HT-29 (cell line): ENCODE results near the gene RNF220. TPM values are rescaled to one million over a fixed set of nuclear protein-coding genes. Genes with fewer than 3 reads are reported as not detected.
"Not testable (repeated sequence)": the region's sequence is repeated elsewhere in the genome, so short reads cannot be mapped to it uniquely, and the experiment has no call there.

ENCODE experiments used
- DNase-seq: peaks from one replicate; pipeline ENCODE4 v3.0.0-alpha.2; 2015; ENCODE audit warnings: low spot score
- small RNA-seq: library from RNA; depleted of rRNA; stranded (forward); fragments of <200 nt; gene quantifications from one replicate; pipeline ENCODE3, GENCODE V24; 2014
- total RNA-seq: library from RNA; depleted of rRNA; stranded (reverse); fragments of >200 nt; shearing (Covaris generic); gene quantifications from 2 replicates; pipeline ENCODE4 v1.2.3, GENCODE V29; 2014; rRNA removed

Gene RNF220
- total RNA-seq, 1 experiment from 2014 or later, result 152 TPM

DNA sequence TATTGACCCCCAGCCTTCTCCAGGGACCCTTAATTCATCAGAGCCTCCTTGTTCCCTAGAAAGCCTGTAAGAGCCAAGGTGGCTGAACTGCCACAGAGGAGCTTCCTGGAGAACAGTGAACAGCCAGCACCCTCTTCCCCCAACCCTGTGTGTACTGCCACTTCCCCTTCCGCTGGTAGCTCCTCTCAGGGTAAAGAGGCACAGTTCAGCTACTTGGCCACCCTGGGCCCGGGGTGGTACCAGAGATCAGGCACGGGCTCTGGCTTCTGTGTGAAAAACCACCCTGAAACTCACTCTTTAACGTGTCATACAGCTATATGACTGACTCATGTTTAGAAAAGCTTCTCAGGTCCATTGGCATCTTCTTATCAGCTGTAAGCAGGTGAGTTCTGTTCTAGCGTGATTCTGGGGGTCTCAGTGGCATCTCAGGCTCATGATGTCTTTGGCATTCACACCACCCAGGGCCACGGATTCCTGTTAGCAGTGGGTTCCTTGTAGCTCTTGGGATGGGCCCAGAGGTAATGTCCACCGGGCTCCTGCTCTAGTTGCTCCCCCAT lies 291.8 kb downstream of the RNF220 start:
- DNase-seq, result no peak

DNA sequence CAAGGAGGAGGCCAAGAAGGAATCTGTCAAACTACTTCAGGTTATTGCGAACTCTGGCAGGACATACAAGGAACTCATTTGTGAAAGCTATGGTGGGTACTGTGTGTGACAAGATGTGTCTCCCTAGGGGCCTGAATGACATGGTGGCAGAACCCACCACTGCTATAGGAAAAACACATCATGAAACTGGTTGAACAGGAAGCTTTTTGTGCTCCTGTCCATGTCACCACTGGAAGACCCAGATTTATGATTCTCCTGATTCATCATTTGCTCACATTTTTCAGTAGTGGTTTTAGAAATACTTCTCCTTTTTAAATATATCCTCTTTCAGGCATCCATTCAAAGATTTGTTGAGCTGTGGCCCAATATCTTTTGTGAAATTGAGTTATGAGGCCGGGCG lies 293.1 kb downstream of the RNF220 start:
- no peak for DNase-seq

DNA sequence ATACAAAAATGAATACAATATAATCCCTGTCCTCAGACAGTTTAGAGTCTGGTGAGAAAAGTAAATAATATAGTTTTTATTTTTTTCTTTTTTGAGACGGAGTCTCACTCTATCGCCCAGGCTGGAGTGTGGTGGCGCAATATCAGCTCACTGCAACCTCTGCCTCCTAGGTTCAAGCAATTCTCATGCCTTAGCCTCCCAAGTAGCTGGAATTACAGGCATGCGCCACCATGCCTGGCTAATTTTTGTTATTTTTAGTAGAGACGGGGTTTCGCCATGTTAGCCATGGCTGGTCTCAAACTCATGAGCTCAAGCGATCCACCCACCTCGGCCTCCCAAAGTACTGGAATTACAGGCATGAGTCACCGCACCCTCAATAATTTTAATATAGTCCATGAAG lies 294.3 kb downstream of the RNF220 start:
- DNase-seq, result not testable (repeated sequence)

DNA sequence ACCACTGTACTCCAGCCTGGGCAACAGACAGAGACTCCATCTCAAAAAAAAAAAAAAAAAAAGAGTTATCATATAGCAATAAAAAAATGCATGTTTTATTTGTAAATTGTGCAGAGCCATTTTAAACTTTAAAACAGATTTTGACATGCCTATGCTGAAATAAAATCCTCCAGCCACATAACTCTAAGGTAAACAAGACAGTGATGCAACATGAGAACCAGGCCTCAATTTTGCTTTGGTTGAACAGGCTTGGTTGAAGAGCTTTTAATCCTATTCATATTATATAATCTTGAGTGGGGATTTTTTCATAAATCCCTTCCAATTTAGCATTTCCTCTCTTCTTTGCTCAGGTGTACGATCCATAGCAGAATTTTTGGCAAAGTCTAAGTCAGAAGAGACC lies 295.5 kb downstream of the RNF220 start:
- DNase-seq, result no peak

DNA sequence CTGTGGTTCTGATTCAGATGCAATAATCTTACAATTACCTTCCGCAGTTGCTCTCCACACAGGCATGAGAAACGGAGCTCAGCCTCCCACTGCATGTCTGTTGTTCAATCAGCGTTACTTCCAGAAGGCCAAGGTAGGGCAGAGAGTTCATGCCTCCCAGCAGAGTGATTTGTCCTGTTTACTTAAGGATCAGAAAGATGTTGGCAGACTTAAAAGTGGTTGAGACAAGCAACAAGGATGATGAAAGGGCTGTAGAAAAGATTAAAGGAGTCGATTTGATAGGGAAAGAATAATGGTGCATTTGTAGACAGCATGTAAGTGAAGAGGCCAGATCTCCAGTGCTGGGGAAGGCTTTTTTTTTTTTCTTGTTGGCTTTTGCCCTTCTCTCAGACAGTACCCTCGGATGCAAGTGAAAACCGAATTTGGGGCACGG lies 296.1 kb downstream of the RNF220 start:
- no peak for DNase-seq

Small RNA genes lying within 50 kb of the gene (small RNA-seq; reads per million reads assigned to genes)
- gene MIR5584 (not detected), gene RNU6-369P (not detected)

Other genes with a start within 250 kb of the RNF220 start
- gene DMAP1, start 191.8 kb upstream of the RNF220 start, total RNA-seq, result 29.7 and 43.9 TPM in 2 replicates
- gene ERI3, start 50.0 kb upstream of the RNF220 start, total RNA-seq, result 74.3 and 84.4 TPM in 2 replicates